B cell (primary cell): ENCODE results near the gene KRT6C. TPM values are rescaled to one million over a fixed set of nuclear protein-coding genes. Genes with fewer than 3 reads are reported as not detected.

ENCODE experiments used
- ATAC-seq: fragments of 200-7000 bp; cut with Tn5 transposase; one replicate; pipeline ENCODE4 v1.10.0; 2021; ENCODE audit warnings: low read depth, mild to moderate bottlenecking, moderate number of reproducible peaks, moderate library complexity
- CTCF ChIA-PET: fragments of 350-600 bp; sonication (Branson Sonifier 250); formaldehyde crosslinking; loops from one replicate; lab custom pipeline; 2021; ENCODE audit warnings: antibody characterized with exemption, inconsistent platforms; lab: Charles Lee
- POLR2A ChIA-PET: fragments of 350-600 bp; sonication (Branson Sonifier 250); formaldehyde crosslinking; loops from one replicate; lab custom pipeline; 2021; ENCODE audit warnings: antibody characterized with exemption; lab: Charles Lee
- DNase-seq: peaks from one replicate; pipeline ENCODE4 v3.0.0; 2013
- H2AFZ ChIP-seq: 2 replicates; pipeline ENCODE4 v1.6.1; 2012; ENCODE audit warnings: mild to moderate bottlenecking, low read depth, low read length; ENCODE audit not compliant: insufficient read depth, poor library complexity, severe bottlenecking
- H3K27ac ChIP-seq, 2 donors: 1 replicate in 1 of 2; 2 replicates in 1 of 2; pipeline ENCODE4 v1.5.1; 2012 to 2013; ENCODE audit warnings: low read length in 2 of 2, mild to moderate bottlenecking in 2 of 2, moderate library complexity in 1 of 2
- H3K27me3 ChIP-seq, 4 experiments: fragments of 200-600 bp in 1 of 4; sonication (generic) in 1 of 4; replicated peaks in 1 of 4; 1 replicate in 2 of 4; 2 replicates in 2 of 4; pipeline versions ENCODE4 v1.6.1 to v1.7.0; 2013 to 2016; ENCODE audit warnings: low read length in 3 of 4, mild to moderate bottlenecking in 2 of 4, mixed read lengths in 1 of 4, moderate library complexity in 1 of 4; ENCODE audit not compliant: insufficient read depth in 4 of 4, control insufficient read depth in 3 of 4; ENCODE audit errors: control extremely low read depth in 1 of 4
- H3K36me3 ChIP-seq, 2 experiments: replicated peaks in 1 of 2; 1 replicate in 1 of 2; 2 replicates in 1 of 2; pipeline versions ENCODE4 v1.6.1 to v1.7.1; 2013; ENCODE audit warnings: low read length in 1 of 2; ENCODE audit not compliant: insufficient read depth in 2 of 2, control insufficient read depth in 1 of 2; ENCODE audit errors: control extremely low read depth in 1 of 2, extremely low read depth in 1 of 2
- H3K4me1 ChIP-seq, 2 donors: fragments of 200-600 bp in 1 of 2; sonication (generic) in 1 of 2; 1 replicate in 1 of 2; 2 replicates in 1 of 2; pipeline versions ENCODE4 v1.5.1 to v1.6.1; 2013 to 2017; ENCODE audit warnings: low read length in 2 of 2; ENCODE audit not compliant: control insufficient read depth in 2 of 2, insufficient read depth in 2 of 2
- H3K4me2 ChIP-seq: replicated peaks from 2 replicates; pipeline ENCODE3; 2012; ENCODE audit warnings: mild to moderate bottlenecking, low read depth, low read length; ENCODE audit not compliant: poor library complexity, severe bottlenecking
- H3K4me3 ChIP-seq, 5 experiments: fragments of 200-600 bp in 1 of 5; sonication (generic) in 1 of 5; 1 replicate in 3 of 5; 2 replicates in 2 of 5; pipeline versions ENCODE4 v1.5.1 to v1.7.0; 2011 to 2016; ENCODE audit warnings: low read length in 4 of 5, mild to moderate bottlenecking in 4 of 5, low read depth in 2 of 5, control low read depth in 1 of 5, moderate library complexity in 1 of 5; ENCODE audit not compliant: insufficient read depth in 1 of 5; ENCODE audit errors: control extremely low read depth in 1 of 5, extremely low read depth in 1 of 5
- H3K79me2 ChIP-seq: fragments of 200-600 bp; sonication (generic); one replicate; pipeline ENCODE4 v1.6.0; 2016; ENCODE audit warnings: low read length; ENCODE audit not compliant: control insufficient read depth, insufficient read depth
- H3K9ac ChIP-seq: fragments of 200-600 bp; sonication (generic); 2 replicates; pipeline ENCODE4 v1.6.1; 2017; ENCODE audit warnings: mild to moderate bottlenecking, low read length, moderate library complexity
- H3K9me3 ChIP-seq, 3 donors: one replicate each; pipeline versions ENCODE4 v1.6.1 to v1.7.1; 2013; ENCODE audit warnings: low read length in 2 of 3; ENCODE audit not compliant: control insufficient read depth in 2 of 3, insufficient read depth in 1 of 3; ENCODE audit errors: control extremely low read depth in 1 of 3
- H4K20me1 ChIP-seq: 2 replicates; pipeline ENCODE4 v1.6.0; 2012; ENCODE audit warnings: mild to moderate bottlenecking, low read length; ENCODE audit not compliant: insufficient read depth, control insufficient read depth, poor library complexity, severe bottlenecking
- H3K27ac Mint-ChIP-seq: one replicate; pipeline ENCODE4 v1.8.0; 2021; ENCODE audit warnings: mixed read lengths
- H3K27me3 Mint-ChIP-seq: one replicate; pipeline ENCODE4 v1.8.0; 2021; ENCODE audit warnings: mixed read lengths
- H3K4me1 Mint-ChIP-seq: one replicate; pipeline ENCODE4 v1.8.0; 2021; ENCODE audit warnings: mixed read lengths
- H3K4me3 Mint-ChIP-seq: one replicate; pipeline ENCODE4 v1.8.0; 2021; ENCODE audit warnings: mixed read lengths
- H3K9me3 Mint-ChIP-seq: one replicate; pipeline ENCODE4 v1.8.0; 2022; ENCODE audit warnings: mixed read lengths; ENCODE audit not compliant: insufficient read depth
- CTCF ChIP-seq: fragments of 200-600 bp; IDR thresholded peaks from one replicate; pipeline ENCODE4 v1.8.0; 2022; ENCODE audit warnings: antibody characterized with exemption, mild to moderate bottlenecking
- EZH2 ChIP-seq: IDR thresholded peaks from 2 replicates; pipeline ENCODE4 v1.6.1; 2012; ENCODE audit warnings: borderline replicate concordance, low read depth, mild to moderate bottlenecking, moderate library complexity, low read length; ENCODE audit not compliant: insufficient read depth, poor library complexity, severe bottlenecking
- WGBS: methylation state at CpG from one replicate; pipeline ENCODE4 v1.1.5; 2013; ENCODE audit warnings: missing lambda C conversion rate; ENCODE audit not compliant: insufficient coverage; 5-methylcytosine and 5-hydroxymethylcytosine counted together
- intact Hi-C: fragments of 100-400 bp; cut with micrococcal nuclease; formaldehyde crosslinking; loops from one replicate; pipeline ENCODE4 v1.10.0; 2022
- polyA plus RNA-seq: library from polyadenylated mRNA; depleted of rRNA; stranded (reverse); fragments of >200 nt; gene quantifications from 2 replicates; pipeline ENCODE4 v1.2.3, GENCODE V29; 2012
- total RNA-seq, 2 donors: library from RNA; stranded (reverse); fragments of 120-200 nt in 1 of 2; gene quantifications; 1 replicate in 1 of 2; 2 replicates in 1 of 2; pipeline versions ENCODE4 v1.2.3 to v1.2.4, GENCODE V29; 2013 to 2022

The KRT6C gene
- total and polyA plus RNA-seq, 2 donors (not counting 1 experiment from before 2014, with no cell fraction given) = not detected

- Mint-ChIP-seq H3K4me1 (no peaks in the 10 kb centered on the region), H3K27ac (no peak overlapping the region), H3K27me3 (peaks cover 29% of the 10 kb centered on the region), H3K9me3 (no peaks in the 10 kb centered on the region), H3K4me3 (no peak overlapping the region)
- no peak overlapping the region for H3K4me2 ChIP-seq
- no peaks in the 10 kb centered on the region for H3K36me3 ChIP-seq
- no peak overlapping the region for H3K27ac ChIP-seq
- DNase-seq (no peak), ATAC-seq (no peak)
- H3K4me1 ChIP-seq = no peaks in the 10 kb centered on the region
- no peak overlapping the region for H3K9ac ChIP-seq
- peaks cover 0 to 7% (median 0%) of the 10 kb centered on the region in 4 experiments for H3K27me3 ChIP-seq
- no peaks in the 10 kb centered on the region for H4K20me1 ChIP-seq
- WGBS = 85% methylated on average over 7 of the region's 7 CpGs
- H2AFZ ChIP-seq = no peak overlapping the region
- H3K4me3 ChIP-seq = no peak overlapping the region
- CTCF ChIA-PET = no interaction called here
- TF ChIP-seq EZH2 = no peak
- no peak for TF ChIP-seq CTCF
- intact Hi-C loops = no loop called here
- POLR2A ChIA-PET = no interaction called here
- H3K79me2 ChIP-seq = no peaks in the 10 kb centered on the region
- peaks cover 0 to 3% (median 0%) of the 10 kb centered on the region in 3 donors for H3K9me3 ChIP-seq
Measured at GRCh38 chr12:52497975-52498374, 24.4 kb upstream of the KRT6C start.

GRCh38 chr12:52496590-52497071 is 23.0 kb upstream of the KRT6C start:
- H3K4me1 Mint-ChIP-seq = no peaks in the 10 kb centered on the region
- Histone ChIP-seq H3K36me3 (no peaks in the 10 kb centered on the region), H3K4me1 (no peaks in the 10 kb centered on the region), H3K9ac (no peak overlapping the region), H4K20me1 (no peaks in the 10 kb centered on the region), H3K4me2 (no peak overlapping the region), H3K79me2 (no peaks in the 10 kb centered on the region), H3K27me3 (peaks cover 0 to 7% (median 0%) of the 10 kb centered on the region in 4 experiments), H2AFZ (no peak overlapping the region), H3K4me3 (no peak overlapping the region), H3K27ac (no peak overlapping the region), H3K9me3 (no peaks in the 10 kb centered on the region)
- CTCF ChIA-PET = no interaction called here
- intact Hi-C loops = no loop called here
- peaks cover 28% of the 10 kb centered on the region for H3K27me3 Mint-ChIP-seq
- H3K4me3 Mint-ChIP-seq = no peak overlapping the region
- POLR2A ChIA-PET = no interaction called here
- no peak for ATAC-seq
- DNase-seq = no peak
- no peaks in the 10 kb centered on the region for H3K9me3 Mint-ChIP-seq
- H3K27ac Mint-ChIP-seq = no peak overlapping the region
- TF ChIP-seq EZH2 (no peak), CTCF (no peak)
- WGBS = 31% methylated on average over 4 of the region's 4 CpGs
